ENCODE measurements around the gene RBPJL.

DNA sequence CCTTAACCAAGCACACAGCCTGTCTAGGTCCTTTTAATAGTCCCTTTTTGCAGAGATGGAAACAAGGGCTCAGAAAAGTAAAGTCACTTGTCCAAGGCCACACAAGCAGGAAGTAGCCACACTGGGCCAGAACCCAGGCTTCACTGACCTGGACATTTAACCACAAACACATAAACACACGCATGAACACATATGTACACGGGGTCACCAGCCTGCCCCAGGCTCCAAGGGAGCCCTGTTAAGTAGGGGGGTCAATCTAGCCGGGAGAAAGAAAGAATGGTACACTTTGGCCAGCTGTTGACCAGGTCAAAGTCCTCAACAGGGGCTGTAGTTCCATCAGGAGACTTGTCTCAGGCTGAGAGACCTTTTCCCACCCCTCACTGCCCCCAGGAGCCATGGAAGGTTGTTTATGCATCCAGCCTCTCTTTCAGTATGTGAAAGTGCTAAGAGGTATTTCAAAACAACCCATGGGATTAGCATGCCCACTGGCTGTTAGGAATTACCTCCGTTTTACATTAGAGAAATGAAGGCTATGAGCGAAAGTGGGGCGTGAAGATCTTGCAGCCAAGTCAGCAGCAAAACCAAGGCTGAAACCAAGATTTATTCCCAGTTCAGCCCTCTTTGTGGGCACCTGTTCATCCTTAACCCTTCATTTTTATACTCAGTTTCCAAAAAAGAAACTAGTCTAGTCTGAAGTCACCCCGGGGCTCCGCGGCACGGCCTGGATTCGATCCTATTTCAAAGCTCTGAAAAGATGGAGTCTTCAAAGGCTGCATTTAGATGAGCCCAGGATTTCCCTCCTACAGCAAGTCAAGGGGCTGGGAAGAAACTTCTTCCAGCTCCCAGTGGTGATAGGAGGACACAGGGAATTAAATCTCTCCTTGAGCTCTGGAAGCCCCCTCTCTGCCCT lies 31.7 kb downstream of the RBPJL start:
- TF ChIP-seq ZFP3 (CRISPR knock-in tag; IDR thresholded peaks at IDR 0.05) (no peak), PPARA (CRISPR knock-in tag; IDR thresholded peaks at IDR 0.05; ENCODE audit: borderline replicate concordance) (no peak), ZFP30 (CRISPR knock-in tag; IDR thresholded peaks at IDR 0.05) (no peak), BACH2 (CRISPR knock-in tag; IDR thresholded peaks at IDR 0.05; ENCODE audit: borderline replicate concordance) (no peak), RARB (CRISPR knock-in tag; IDR thresholded peaks at IDR 0.05) (no peak), OSR1 (CRISPR knock-in tag; IDR thresholded peaks at IDR 0.05) (no peak), GLIS3 (CRISPR knock-in tag; IDR thresholded peaks at IDR 0.05) (no peak), ZNF8 (CRISPR knock-in tag; IDR thresholded peaks at IDR 0.05) (no peak), CSDC2 (CRISPR knock-in tag; IDR thresholded peaks at IDR 0.05) (no peak), ZC3H10 (CRISPR knock-in tag; IDR thresholded peaks at IDR 0.05) (no peak), TOX (CRISPR knock-in tag; IDR thresholded peaks at IDR 0.05; ENCODE audit: borderline replicate concordance) (no peak)
- TF ChIP-seq, protein P1, sequence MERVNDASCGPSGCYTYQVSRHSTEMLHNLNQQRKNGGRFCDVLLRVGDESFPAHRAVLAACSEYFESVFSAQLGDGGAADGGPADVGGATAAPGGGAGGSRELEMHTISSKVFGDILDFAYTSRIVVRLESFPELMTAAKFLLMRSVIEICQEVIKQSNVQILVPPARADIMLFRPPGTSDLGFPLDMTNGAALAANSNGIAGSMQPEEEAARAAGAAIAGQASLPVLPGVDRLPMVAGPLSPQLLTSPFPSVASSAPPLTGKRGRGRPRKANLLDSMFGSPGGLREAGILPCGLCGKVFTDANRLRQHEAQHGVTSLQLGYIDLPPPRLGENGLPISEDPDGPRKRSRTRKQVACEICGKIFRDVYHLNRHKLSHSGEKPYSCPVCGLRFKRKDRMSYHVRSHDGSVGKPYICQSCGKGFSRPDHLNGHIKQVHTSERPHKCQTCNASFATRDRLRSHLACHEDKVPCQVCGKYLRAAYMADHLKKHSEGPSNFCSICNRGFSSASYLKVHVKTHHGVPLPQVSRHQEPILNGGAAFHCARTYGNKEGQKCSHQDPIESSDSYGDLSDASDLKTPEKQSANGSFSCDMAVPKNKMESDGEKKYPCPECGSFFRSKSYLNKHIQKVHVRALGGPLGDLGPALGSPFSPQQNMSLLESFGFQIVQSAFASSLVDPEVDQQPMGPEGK (CRISPR knock-in tag; IDR thresholded peaks at IDR 0.05; ENCODE audit: borderline replicate concordance), result no peak

Measured in SK-N-SH treated with all-trans-retinoic acid at 6 μM for 48 hours (cell line).